PC-3 (cell line): ENCODE data around the gene GP2. TPM values are rescaled to one million over a fixed set of nuclear protein-coding genes. Genes with fewer than 3 reads are reported as not detected.

Experiments used
- ATAC-seq: fragments of 200-7000 bp; cut with Tn5 transposase; 2 replicates; pipeline ENCODE4 v1.9.1; 2020; ENCODE audit warnings: mild to moderate bottlenecking, moderate library complexity
- BruUV-seq: library from RNA; stranded (reverse); fragments of 400-500 nt; replicated peaks from 2 replicates; lab custom pipeline; 2021; lab: Mats Ljungman, UMichigan
- CTCF ChIA-PET: fragments of 300-600 bp; sonication (Branson Sonifier 250); formaldehyde crosslinking; loops from one replicate; lab custom pipeline; 2022; ENCODE audit warnings: antibody characterized with exemption; lab: Charles Lee
- POLR2A ChIA-PET: fragments of 300-600 bp; sonication (Branson Sonifier 250); formaldehyde crosslinking; loops from one replicate; lab custom pipeline; 2022; ENCODE audit warnings: antibody characterized with exemption; ENCODE audit not compliant: unreplicated experiment; lab: Charles Lee
- DNase-seq: peaks from one replicate; pipeline ENCODE4 v3.0.0-alpha.2; 2015
- H2AFZ ChIP-seq: fragments of 300-600 bp; sonication (generic); 2 replicates; pipeline ENCODE4 v1.6.0; 2016; ENCODE audit warnings: antibody characterized with exemption, low read length
- H3F3A ChIP-seq: fragments of 300-600 bp; sonication (generic); one replicate; pipeline ENCODE4 v1.6.0; 2017; ENCODE audit warnings: antibody characterized with exemption, low read length, control low read depth, mild to moderate bottlenecking; ENCODE audit not compliant: unreplicated experiment
- H3K27ac ChIP-seq: fragments of 300-600 bp; sonication (generic); 2 replicates; pipeline ENCODE4 v1.5.1; 2016; ENCODE audit warnings: mild to moderate bottlenecking, low read length
- H3K27me3 ChIP-seq: fragments of 300-600 bp; sonication (generic); 2 replicates; pipeline ENCODE4 v1.6.1; 2016; ENCODE audit warnings: low read length, mixed read lengths
- H3K36me3 ChIP-seq: fragments of 300-600 bp; sonication (generic); 2 replicates; pipeline ENCODE4 v1.6.1; 2016; ENCODE audit warnings: low read depth, mixed run types, low read length, mixed read lengths
- H3K4me1 ChIP-seq: fragments of 300-600 bp; sonication (generic); 2 replicates; pipeline ENCODE4 v1.5.1; 2016; ENCODE audit warnings: low read length; ENCODE audit not compliant: insufficient read depth
- H3K4me2 ChIP-seq: fragments of 300-600 bp; sonication (generic); 2 replicates; pipeline ENCODE4 v1.6.0; 2016; ENCODE audit warnings: low read length
- H3K4me3 ChIP-seq: fragments of 300-600 bp; sonication (generic); 2 replicates; pipeline ENCODE4 v1.5.1; 2016; ENCODE audit warnings: mild to moderate bottlenecking, low read length, mixed read lengths
- H3K79me2 ChIP-seq: fragments of 300-600 bp; sonication (generic); 2 replicates; pipeline ENCODE4 v1.6.1; 2017; ENCODE audit warnings: low read length, mixed read lengths
- H3K9ac ChIP-seq: fragments of 300-600 bp; sonication (generic); 2 replicates; pipeline ENCODE4 v1.6.0; 2016; ENCODE audit warnings: mild to moderate bottlenecking, low read length
- H3K9me2 ChIP-seq: fragments of 300-600 bp; sonication (generic); replicated peaks from 2 replicates; pipeline ENCODE4 v1.6.1; 2016; ENCODE audit warnings: mixed run types, low read length, mixed read lengths
- H3K9me3 ChIP-seq: fragments of 300-600 bp; sonication (generic); 2 replicates; pipeline ENCODE4 v1.6.1; 2016; ENCODE audit warnings: low read length, mixed read lengths
- H4K20me1 ChIP-seq: fragments of 300-600 bp; sonication (generic); 2 replicates; pipeline ENCODE4 v1.6.1; 2016; ENCODE audit warnings: low read length, mixed read lengths
- EZH2 ChIP-seq: fragments of 300-600 bp; sonication (generic); IDR thresholded peaks from one replicate; pipeline ENCODE4 v1.6.1; 2017; ENCODE audit warnings: antibody characterized with exemption, mild to moderate bottlenecking, low read length; ENCODE audit not compliant: unreplicated experiment
- EZH2phosphoT487 ChIP-seq: fragments of 300-600 bp; sonication (generic); IDR thresholded peaks from 2 replicates; pipeline ENCODE4 v1.6.1; 2018; ENCODE audit warnings: mild to moderate bottlenecking, antibody characterized with exemption, low read length, borderline replicate concordance
- intact Hi-C: fragments of 100-400 bp; cut with micrococcal nuclease; formaldehyde crosslinking; loops from 2 replicates; pipeline ENCODE4 v1.9.0; 2023
- total RNA-seq: library from RNA; depleted of rRNA; stranded (reverse); fragments of >200 nt; gene quantifications from 2 replicates; pipeline ENCODE4 v1.2.3, GENCODE V29; 2014
- TF ChIP-seq, protein P1 (sequence below): fragments of 300-600 bp; sonication (generic); conservative IDR thresholded peaks from 2 replicates; pipeline ENCODE4 v1.5.1; 2017; ENCODE audit warnings: antibody characterized with exemption, low read depth, mild to moderate bottlenecking, low read length

The GP2 gene
- total RNA-seq, 1 experiment from 2014 or later = not detected

DNA sequence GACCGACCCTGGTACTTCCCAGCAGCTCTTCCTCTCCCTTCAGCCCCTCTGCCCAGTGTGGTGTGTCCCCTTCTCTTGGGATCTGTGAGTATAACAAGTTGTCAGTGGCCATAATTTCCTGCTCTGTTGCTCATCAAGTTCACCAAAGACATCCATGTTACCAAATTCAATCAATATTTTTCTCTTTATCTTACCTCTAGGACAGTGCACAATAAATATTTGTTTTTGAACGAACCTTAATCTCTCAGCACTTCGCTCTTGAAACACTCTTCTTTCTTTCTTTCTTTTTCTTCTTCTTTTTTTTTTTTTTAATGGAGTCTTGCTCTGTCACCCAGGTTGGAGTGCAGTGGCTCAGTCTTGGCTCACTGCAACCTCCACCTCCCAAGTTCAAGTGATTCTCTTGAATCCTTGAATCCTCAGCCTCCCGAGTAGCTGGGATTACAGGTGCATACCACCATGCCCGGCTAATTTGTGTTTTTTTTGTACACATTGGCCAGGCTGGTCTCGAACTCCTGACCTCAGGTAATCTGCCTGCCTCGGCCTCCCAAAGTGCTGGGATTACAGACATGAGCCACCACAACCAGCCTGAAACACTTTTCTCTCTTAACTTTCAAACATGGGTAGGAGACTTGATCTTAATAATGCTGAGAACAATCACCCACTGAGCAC, 27.9 kb upstream of the GP2 start:
- TF ChIP-seq, protein P1, sequence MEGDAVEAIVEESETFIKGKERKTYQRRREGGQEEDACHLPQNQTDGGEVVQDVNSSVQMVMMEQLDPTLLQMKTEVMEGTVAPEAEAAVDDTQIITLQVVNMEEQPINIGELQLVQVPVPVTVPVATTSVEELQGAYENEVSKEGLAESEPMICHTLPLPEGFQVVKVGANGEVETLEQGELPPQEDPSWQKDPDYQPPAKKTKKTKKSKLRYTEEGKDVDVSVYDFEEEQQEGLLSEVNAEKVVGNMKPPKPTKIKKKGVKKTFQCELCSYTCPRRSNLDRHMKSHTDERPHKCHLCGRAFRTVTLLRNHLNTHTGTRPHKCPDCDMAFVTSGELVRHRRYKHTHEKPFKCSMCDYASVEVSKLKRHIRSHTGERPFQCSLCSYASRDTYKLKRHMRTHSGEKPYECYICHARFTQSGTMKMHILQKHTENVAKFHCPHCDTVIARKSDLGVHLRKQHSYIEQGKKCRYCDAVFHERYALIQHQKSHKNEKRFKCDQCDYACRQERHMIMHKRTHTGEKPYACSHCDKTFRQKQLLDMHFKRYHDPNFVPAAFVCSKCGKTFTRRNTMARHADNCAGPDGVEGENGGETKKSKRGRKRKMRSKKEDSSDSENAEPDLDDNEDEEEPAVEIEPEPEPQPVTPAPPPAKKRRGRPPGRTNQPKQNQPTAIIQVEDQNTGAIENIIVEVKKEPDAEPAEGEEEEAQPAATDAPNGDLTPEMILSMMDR = no peak
- TF ChIP-seq EZH2 (no peak), EZH2phosphoT487 (no peak)
- no peak overlapping the region for H3K27ac ChIP-seq
- H3K9ac ChIP-seq = no peak overlapping the region
- no peak for DNase-seq
- H3K4me2 ChIP-seq = no peak overlapping the region
- H3K79me2 ChIP-seq = no peaks in the 10 kb centered on the region
- H3F3A ChIP-seq = no peaks in the 10 kb centered on the region
- no peak overlapping the region for H3K4me3 ChIP-seq
- intact Hi-C loops = no loop called here
- POLR2A ChIA-PET = no interaction called here
- no peak overlapping the region for H2AFZ ChIP-seq
- no peaks in the 10 kb centered on the region for H4K20me1 ChIP-seq
- H3K9me2 ChIP-seq = no peaks in the 10 kb centered on the region
- ATAC-seq = no peak
- H3K9me3 ChIP-seq = no peaks in the 10 kb centered on the region
- BruUV-seq = no TSS peak
- CTCF ChIA-PET = no interaction called here
- no peaks in the 10 kb centered on the region for H3K4me1 ChIP-seq
- no peaks in the 10 kb centered on the region for H3K27me3 ChIP-seq
- H3K36me3 ChIP-seq = no peaks in the 10 kb centered on the region

- H3F3A ChIP-seq = no peaks in the 10 kb centered on the region
- H3K79me2 ChIP-seq = no peaks in the 10 kb centered on the region
- H3K27ac ChIP-seq = no peak overlapping the region
- ChIA-PET POLR2A (no interaction called here), CTCF (no interaction called here)
- H3K4me1 ChIP-seq = no peaks in the 10 kb centered on the region
- no peak for ATAC-seq
- no peaks in the 10 kb centered on the region for H3K36me3 ChIP-seq
- H3K27me3 ChIP-seq = no peaks in the 10 kb centered on the region
- H3K9ac ChIP-seq = no peak overlapping the region
- H3K4me3 ChIP-seq = no peak overlapping the region
- H3K4me2 ChIP-seq = no peak overlapping the region
- intact Hi-C loops = no loop called here
- TF ChIP-seq EZH2phosphoT487 (no peak), EZH2 (no peak)
- TF ChIP-seq, protein P1 = no peak
- no TSS peak for BruUV-seq
- H3K9me3 ChIP-seq = no peaks in the 10 kb centered on the region
- no peaks in the 10 kb centered on the region for H4K20me1 ChIP-seq
- H3K9me2 ChIP-seq = no peaks in the 10 kb centered on the region
- DNase-seq = no peak
- H2AFZ ChIP-seq = no peak overlapping the region
Measured at GRCh38 chr16:20353379-20353778, 26.1 kb upstream of the GP2 start.

- H3K9me2 ChIP-seq = no peaks in the 10 kb centered on the region
- H4K20me1 ChIP-seq = no peaks in the 10 kb centered on the region
- H3K4me2 ChIP-seq = no peak within 1 kb of the TSS
- H2AFZ ChIP-seq = no peak within 1 kb of the TSS
- TF ChIP-seq EZH2phosphoT487 = no peak
- TF ChIP-seq EZH2 = no peak
- TF ChIP-seq, protein P1 = no peak
- no peak within 1 kb of the TSS for H3K9ac ChIP-seq
- H3K4me3 ChIP-seq = no peak within 1 kb of the TSS
- no peaks in the 10 kb centered on the region for H3K9me3 ChIP-seq
- ChIA-PET CTCF (no interaction called here), POLR2A (no interaction called here)
- H3K79me2 ChIP-seq = no peaks in the 10 kb centered on the region
- H3F3A ChIP-seq = no peaks in the 10 kb centered on the region
- DNase-seq (no peak), ATAC-seq (no peak)
- intact Hi-C loops = no loop called here
- no peaks in the 10 kb centered on the region for H3K27me3 ChIP-seq
- H3K27ac ChIP-seq = no peak within 1 kb of the TSS
- BruUV-seq = no TSS peak
- no peaks in the 10 kb centered on the region for H3K36me3 ChIP-seq
- H3K4me1 ChIP-seq = no peaks in the 10 kb centered on the region
Measured at GRCh38 chr16:20352615-20353014, 25.3 kb upstream of the GP2 start, which contains the start of gene UMOD. Gene UMOD, minus strand, starts transcription at chr16:20352715. Its CDS starts 1,978 bp downstream, at chr16:20350737.
